ENCODE measurements around the gene PAPOLG.

DNA sequence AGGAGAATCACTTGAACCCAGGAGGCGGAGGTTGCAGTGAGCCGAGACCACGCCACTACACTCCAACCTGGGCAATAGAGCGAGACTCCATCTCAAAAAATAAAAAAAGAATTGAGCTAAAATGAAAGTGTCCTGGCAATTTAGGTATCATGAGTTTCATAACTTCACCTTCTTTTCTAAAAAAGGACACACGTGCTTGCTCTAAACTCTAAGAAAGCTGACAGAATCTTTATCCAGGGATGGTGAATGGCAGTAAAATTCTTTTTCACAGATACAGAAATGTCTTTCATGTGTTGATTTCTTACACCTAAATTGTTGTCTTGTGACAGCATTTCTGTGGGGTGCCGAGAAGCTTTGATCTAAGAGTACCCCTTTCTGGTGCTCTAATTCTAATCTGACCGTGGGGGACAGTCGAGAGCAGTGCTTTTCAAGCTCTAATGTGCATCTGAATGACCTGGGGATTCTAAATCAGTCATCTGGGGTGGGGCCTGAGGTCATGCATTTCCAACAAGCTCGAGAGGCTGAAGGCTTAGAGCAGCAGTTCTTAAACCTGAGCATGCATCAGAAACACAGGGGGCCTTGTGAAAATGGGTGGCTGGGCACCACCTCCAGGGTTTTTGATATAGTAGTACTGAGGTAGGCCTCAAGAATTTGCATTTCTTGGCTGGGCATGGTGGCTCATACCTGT lies 83.2 kb downstream of the PAPOLG start:
- TF ChIP-seq TOE1 (CRISPR knock-in tag; IDR thresholded peaks at IDR 0.05) (no peak), KDM1A (CRISPR knock-in tag; IDR thresholded peaks at IDR 0.05) (no peak), ARNTL (CRISPR knock-in tag; IDR thresholded peaks at IDR 0.05) (no peak), SP1 (IDR thresholded peaks at IDR 0.05) (no peak), SP1 (CRISPR knock-in tag; IDR thresholded peaks at IDR 0.05) (no peak), U2AF2 (IDR thresholded peaks at IDR 0.05; ENCODE audit: low read depth, low read length) (no peak), CENPT (CRISPR knock-in tag; IDR thresholded peaks at IDR 0.05; ENCODE audit: low read depth) (no peak), RAD51 (IDR thresholded peaks at IDR 0.05; ENCODE audit: borderline replicate concordance) (no peak), ZNF550 (CRISPR knock-in tag; IDR thresholded peaks at IDR 0.05; ENCODE audit: borderline replicate concordance) (no peak), ZNF253 (CRISPR knock-in tag; IDR thresholded peaks at IDR 0.05; ENCODE audit: borderline replicate concordance) (no peak), SMAD1 (CRISPR knock-in tag; IDR thresholded peaks at IDR 0.05; ENCODE audit: borderline replicate concordance, low read depth) (no peak)
- TF ChIP-seq, protein P1, sequence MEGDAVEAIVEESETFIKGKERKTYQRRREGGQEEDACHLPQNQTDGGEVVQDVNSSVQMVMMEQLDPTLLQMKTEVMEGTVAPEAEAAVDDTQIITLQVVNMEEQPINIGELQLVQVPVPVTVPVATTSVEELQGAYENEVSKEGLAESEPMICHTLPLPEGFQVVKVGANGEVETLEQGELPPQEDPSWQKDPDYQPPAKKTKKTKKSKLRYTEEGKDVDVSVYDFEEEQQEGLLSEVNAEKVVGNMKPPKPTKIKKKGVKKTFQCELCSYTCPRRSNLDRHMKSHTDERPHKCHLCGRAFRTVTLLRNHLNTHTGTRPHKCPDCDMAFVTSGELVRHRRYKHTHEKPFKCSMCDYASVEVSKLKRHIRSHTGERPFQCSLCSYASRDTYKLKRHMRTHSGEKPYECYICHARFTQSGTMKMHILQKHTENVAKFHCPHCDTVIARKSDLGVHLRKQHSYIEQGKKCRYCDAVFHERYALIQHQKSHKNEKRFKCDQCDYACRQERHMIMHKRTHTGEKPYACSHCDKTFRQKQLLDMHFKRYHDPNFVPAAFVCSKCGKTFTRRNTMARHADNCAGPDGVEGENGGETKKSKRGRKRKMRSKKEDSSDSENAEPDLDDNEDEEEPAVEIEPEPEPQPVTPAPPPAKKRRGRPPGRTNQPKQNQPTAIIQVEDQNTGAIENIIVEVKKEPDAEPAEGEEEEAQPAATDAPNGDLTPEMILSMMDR (CRISPR knock-in tag; IDR thresholded peaks at IDR 0.05) = no peak

All from HepG2 (cell line).